GM12865 (cell line): ENCODE measurements around the gene ANKH.

ENCODE experiments used
- DNase-seq: peaks from one replicate; pipeline ENCODE4 v3.0.0; 2010; ENCODE audit warnings: low read depth
- H3K4me3 ChIP-seq: 2 replicates; pipeline ENCODE4 v1.5.1; 2011; ENCODE audit warnings: mild to moderate bottlenecking, low read depth, low read length, control low read depth
- TF ChIP-seq, protein P1 (sequence below): IDR thresholded peaks from 2 replicates; pipeline ENCODE4 v1.5.1; 2011; ENCODE audit warnings: low read length, control low read depth, low read depth, inconsistent platforms; ENCODE audit not compliant: insufficient read depth; ENCODE audit errors: missing control alignments

ANKH gene

DNA sequence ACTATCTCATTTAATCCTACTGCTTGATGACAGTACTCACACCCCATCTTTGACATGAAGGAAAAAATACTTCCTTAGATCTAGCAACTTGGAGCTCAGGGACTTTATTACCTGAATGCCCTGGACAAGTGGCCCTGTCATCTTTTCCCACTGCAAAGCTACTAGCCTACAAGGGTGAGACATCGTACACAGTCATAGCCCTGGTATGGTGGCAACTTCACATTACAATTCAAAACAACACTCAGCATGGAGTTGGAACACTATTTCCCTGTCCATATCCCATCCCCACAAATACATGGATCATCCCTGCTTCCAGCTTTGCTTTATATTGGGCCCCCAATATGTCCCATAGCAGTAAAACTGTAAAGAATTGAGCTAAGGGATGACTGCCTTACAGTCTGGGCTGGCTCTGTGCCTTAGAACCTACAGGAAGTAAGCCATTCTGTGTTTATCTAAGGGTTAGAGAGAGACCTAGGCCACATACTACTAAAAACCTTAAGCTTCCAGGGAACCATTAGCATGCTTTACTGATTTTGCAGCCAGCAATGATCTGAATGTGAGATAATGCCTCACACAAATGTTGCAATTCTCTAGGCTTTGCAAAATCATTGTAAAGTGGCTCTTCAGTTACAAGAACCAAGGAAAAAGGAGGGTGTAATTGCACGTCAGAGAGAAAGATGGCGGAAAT, 151.2 kb downstream of the ANKH start:
- TF ChIP-seq, protein P1, sequence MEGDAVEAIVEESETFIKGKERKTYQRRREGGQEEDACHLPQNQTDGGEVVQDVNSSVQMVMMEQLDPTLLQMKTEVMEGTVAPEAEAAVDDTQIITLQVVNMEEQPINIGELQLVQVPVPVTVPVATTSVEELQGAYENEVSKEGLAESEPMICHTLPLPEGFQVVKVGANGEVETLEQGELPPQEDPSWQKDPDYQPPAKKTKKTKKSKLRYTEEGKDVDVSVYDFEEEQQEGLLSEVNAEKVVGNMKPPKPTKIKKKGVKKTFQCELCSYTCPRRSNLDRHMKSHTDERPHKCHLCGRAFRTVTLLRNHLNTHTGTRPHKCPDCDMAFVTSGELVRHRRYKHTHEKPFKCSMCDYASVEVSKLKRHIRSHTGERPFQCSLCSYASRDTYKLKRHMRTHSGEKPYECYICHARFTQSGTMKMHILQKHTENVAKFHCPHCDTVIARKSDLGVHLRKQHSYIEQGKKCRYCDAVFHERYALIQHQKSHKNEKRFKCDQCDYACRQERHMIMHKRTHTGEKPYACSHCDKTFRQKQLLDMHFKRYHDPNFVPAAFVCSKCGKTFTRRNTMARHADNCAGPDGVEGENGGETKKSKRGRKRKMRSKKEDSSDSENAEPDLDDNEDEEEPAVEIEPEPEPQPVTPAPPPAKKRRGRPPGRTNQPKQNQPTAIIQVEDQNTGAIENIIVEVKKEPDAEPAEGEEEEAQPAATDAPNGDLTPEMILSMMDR, result no peak
- DNase-seq, result no peak
- H3K4me3 ChIP-seq, result no peak overlapping the region

DNA sequence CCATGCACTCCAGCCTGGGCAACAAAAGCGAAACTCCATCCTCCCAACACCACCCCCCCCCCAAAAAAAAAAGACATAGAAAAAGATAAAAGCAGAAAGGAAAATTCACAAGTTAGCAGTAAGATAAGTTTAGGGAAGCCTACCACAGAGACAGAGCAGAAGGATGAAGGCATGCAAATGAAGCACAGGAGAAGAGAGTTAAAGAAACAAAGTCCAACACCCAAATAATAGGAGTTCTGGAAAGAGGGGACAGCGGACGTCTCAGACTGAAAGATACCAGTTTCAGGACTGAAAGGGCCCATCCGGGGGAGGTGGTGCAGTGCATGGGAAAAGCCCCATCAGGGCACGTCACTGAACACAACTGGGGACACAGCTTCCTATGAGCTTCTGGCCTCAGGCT, 152.8 kb downstream of the ANKH start:
- DNase-seq, result no peak
- H3K4me3 ChIP-seq, result no peak overlapping the region
- TF ChIP-seq, protein P1, result no peak

DNA sequence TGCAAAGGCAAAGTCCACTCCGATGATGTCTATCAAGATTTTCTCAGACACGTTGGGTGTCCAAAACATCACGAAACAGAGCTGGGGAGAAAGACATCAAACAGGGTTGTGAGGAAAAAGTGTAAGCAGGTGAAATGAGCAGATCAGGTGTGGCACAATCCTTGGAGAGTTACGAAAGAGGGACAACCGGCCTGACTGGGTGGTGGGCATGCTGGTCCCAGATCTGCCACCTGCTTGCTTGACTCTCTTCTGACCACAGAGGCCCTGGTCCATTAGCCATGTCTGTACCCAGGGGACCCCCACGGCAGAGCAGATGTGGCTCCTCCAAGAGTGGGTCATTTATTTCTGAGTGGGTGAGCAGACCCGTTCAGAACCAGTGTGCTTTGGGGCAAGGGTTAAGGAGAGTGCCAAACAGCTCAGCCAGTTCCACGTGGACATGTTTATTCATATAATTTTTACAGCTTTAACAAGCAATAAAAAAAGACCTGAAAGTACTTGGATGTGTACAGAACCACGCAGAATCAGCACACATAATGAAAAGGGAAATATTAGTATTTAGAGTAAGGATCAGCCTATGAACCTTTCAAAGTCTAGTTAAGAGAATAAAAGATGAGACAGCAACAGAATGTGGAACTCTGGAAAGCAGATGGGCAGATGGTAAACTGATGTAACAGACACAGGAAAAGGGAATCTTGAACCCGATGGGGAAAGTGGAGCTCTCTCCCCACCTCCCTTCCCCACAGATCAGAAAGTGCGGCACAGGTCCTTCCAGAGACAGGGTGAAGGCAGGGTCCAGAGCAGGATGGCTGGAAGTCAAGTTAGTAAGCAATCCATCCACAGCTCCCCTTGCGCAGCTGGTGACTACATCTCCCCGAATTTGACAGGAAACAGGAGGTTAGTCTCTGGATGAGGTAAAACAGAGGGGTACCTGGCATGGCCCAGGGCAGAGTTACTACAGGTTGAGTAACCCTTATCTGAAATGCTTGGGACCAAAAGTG, 154.5 kb downstream of the ANKH start:
- no peak for DNase-seq
- H3K4me3 ChIP-seq, result no peak overlapping the region
- TF ChIP-seq, protein P1, result no peak

DNA sequence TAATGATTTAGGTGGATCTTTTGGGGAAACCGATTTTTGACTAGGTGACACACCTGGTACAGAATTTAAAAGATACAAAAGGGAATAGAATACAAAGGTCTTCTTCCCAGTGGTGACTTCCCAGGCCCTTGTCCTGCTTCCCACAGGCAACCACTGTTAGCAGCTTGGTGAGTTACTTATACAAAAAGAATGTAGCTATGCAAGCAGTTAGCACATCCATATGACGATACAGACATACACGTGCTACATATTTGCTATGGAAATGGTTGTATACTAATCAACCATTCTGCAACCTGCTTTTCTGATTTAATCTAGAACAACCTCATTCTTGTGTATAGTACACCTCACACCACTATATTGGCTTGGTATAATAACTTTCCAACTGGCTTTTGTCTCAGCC, 156.1 kb downstream of the ANKH start:
- no peak overlapping the region for H3K4me3 ChIP-seq
- DNase-seq, result no peak
- TF ChIP-seq, protein P1, result no peak

DNA sequence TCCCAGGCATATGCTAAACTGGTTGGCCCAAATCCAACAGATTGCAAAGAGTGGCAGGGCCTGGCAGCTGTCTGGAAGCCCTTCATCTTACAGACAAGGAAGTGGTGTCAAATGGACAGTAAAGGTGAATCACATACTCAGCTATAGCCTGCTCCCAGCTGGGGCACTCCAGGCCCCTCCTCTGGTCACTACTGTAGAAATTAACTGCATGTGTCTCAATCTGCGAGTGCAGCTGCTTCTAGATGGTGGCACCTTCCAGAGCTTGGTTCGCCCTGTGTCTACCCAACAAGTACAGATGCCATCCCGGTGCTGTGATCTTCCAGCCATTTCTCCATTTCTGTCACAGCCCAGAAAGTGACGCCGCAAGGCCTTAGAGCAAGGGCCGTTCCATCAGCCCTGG, 156.9 kb downstream of the ANKH start:
- H3K4me3 ChIP-seq, result no peak overlapping the region
- DNase-seq, result no peak
- TF ChIP-seq, protein P1, result no peak

DNA sequence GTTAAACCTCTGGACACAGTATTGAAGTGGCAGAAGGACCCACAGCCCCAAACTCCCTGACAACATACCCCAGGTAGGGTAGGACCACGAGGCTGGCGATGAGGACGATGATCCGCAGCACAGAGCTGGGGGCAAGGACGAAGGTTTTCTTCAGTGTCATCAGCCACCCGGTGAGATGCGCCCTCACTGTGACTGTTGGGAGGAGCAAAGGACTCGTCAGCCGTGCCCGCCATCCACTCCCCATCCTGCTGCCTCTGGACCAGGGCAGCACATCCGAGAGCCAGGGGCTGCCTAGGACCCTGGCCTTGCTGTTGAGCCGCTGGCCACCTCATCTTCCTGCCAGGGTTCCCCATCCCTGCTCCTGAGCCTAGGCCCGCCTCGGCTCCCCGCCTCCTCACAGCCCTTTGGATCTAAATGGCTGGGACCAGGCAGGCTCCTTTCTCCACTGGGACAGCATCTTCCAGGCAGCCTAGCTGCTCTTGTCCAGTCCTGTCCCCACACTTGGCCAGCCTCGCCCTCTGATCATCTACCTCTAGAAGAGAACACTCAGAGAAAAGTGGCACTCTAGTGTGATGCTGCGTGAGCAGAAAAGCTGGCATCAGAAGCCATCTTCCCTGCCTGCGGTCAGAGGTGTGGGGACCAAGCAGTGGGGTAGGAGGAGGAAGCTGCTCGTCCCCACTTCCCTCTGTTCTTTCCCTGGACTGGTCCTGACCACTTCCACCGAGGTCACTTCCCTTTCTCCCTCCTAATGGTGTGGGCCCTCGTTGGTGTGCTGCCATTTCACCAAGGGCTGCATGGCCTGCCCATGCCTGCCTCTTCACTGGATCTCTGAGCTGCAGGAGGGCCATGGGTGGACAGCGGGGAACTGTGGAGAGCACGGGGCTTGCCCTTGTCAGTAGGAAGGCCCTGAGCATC, 157.8 kb downstream of the ANKH start:
- TF ChIP-seq, protein P1, result no peak
- no peak for DNase-seq

More for the DNA sequence above, 157.8 kb downstream of the ANKH start:
- no peak overlapping the region for H3K4me3 ChIP-seq
